Fibroblast of lung (primary cell): Measurements from ENCODE around the gene HSPB6. TPM values are rescaled to one million over a fixed set of nuclear protein-coding genes. Genes with fewer than 3 reads are reported as not detected.

Experiments
- DNase-seq, 2 donors: peaks; one replicate each; pipeline versions ENCODE4 v3.0.0 to v3.0.0-alpha.2; 2010; ENCODE audit warnings: low read depth in 2 of 2
- H2AFZ ChIP-seq: 2 replicates; pipeline ENCODE4 v1.5.1; 2012; ENCODE audit warnings: low read length, control low read depth, inconsistent platforms
- H3K27ac ChIP-seq: 2 replicates; pipeline ENCODE4 v1.5.1; 2011; ENCODE audit warnings: low read length, control low read depth; ENCODE audit not compliant: insufficient read depth
- H3K27me3 ChIP-seq: 2 replicates; pipeline ENCODE4 v1.5.1; 2011; ENCODE audit warnings: mild to moderate bottlenecking, low read length; ENCODE audit not compliant: control insufficient read depth, insufficient read depth
- H3K36me3 ChIP-seq: 2 replicates; pipeline ENCODE4 v1.5.1; 2011; ENCODE audit warnings: low read length; ENCODE audit not compliant: control insufficient read depth, insufficient read depth
- H3K4me1 ChIP-seq: 2 replicates; pipeline ENCODE4 v1.5.1; 2011; ENCODE audit warnings: low read length; ENCODE audit not compliant: control insufficient read depth, insufficient read depth; ENCODE audit errors: extremely low read depth
- H3K4me2 ChIP-seq: 2 replicates; pipeline ENCODE4 v1.5.1; 2011; ENCODE audit warnings: low read length, control low read depth; ENCODE audit not compliant: insufficient read depth; ENCODE audit errors: extremely low read depth
- H3K4me3 ChIP-seq, 4 experiments: fragments of 200-600 bp in 1 of 4; sonication (generic) in 1 of 4; replicated peaks in 1 of 4; 2 replicates each; pipeline ENCODE4 v1.5.1; 2011 to 2016; ENCODE audit warnings: low read length in 4 of 4, low read depth in 3 of 4, mild to moderate bottlenecking in 3 of 4, control low read depth in 2 of 4, inconsistent platforms in 1 of 4, mixed read lengths in 1 of 4; ENCODE audit not compliant: insufficient read depth in 1 of 4; ENCODE audit errors: control extremely low read depth in 1 of 4
- H3K79me2 ChIP-seq: 2 replicates; pipeline ENCODE4 v1.5.1; 2012; ENCODE audit warnings: mild to moderate bottlenecking, low read length, inconsistent platforms; ENCODE audit not compliant: control insufficient read depth, insufficient read depth
- H3K9ac ChIP-seq: 2 replicates; pipeline ENCODE4 v1.5.1; 2011; ENCODE audit warnings: mild to moderate bottlenecking, low read length, control low read depth; ENCODE audit not compliant: insufficient read depth
- H3K9me3 ChIP-seq: 2 replicates; pipeline ENCODE4 v1.5.1; 2012; ENCODE audit warnings: low read depth, low read length; ENCODE audit not compliant: control insufficient read depth, insufficient read depth
- H4K20me1 ChIP-seq: 2 replicates; pipeline ENCODE4 v1.5.1; 2011; ENCODE audit warnings: low read length; ENCODE audit not compliant: control insufficient read depth, insufficient read depth; ENCODE audit errors: extremely low read depth
- EZH2 ChIP-seq: IDR thresholded peaks from 2 replicates; pipeline ENCODE4 v1.5.1; 2012; ENCODE audit warnings: low read length, control low read depth, mild to moderate bottlenecking; ENCODE audit errors: missing control alignments
- polyA plus RNA-seq, 2 donors: library from polyadenylated mRNA; depleted of rRNA in 1 of 2; stranded (reverse) in 1 of 2; unstranded in 1 of 2; fragments of >200 nt; gene quantifications; 2 replicates each; pipeline ENCODE4 v1.2.1, GENCODE V29; 2011 to 2012; ENCODE audit warnings: missing spikeins in 1 of 2
- total RNA-seq: library from RNA; depleted of rRNA; stranded (reverse); fragments of >200 nt; gene quantifications from 2 replicates; pipeline ENCODE4 v1.2.1, GENCODE V29; 2014
- TF ChIP-seq, protein P1 (sequence below), 2 donors: IDR thresholded peaks in 1 of 2; conservative IDR thresholded peaks in 1 of 2; 1 replicate in 1 of 2; 2 replicates in 1 of 2; pipeline ENCODE4 v1.5.1; 2011 to 2012; ENCODE audit warnings: low read length in 2 of 2, control low read depth in 1 of 2, inconsistent platforms in 1 of 2, low read depth in 1 of 2, mild to moderate bottlenecking in 1 of 2

HSPB6 gene
- total and polyA plus RNA-seq, 2 donors (not counting 1 experiment from before 2014, with no cell fraction given): 53.1 to 54.3 TPM

DNA sequence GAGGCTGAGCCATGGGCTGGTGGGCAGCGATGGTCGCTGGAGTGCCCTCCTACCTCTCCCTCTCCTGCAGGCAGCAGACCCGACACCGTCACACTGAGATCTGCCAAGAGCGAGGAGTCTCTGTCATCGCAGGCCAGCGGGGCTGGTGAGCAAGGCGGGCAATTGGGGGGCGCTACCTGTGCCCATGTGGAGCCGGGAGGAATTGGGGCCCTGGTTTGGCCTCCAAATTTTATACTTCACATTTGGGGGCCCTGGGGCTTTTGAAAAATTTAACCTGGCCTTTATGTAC, 28.5 kb upstream of the HSPB6 start:
- H2AFZ ChIP-seq: no peak overlapping the region
- H3K4me2 ChIP-seq: no peak overlapping the region
- DNase-seq: no peak
- H3K4me3 ChIP-seq: no peak overlapping the region
- no peak overlapping the region for H3K9ac ChIP-seq
- no peaks in the 10 kb centered on the region for H4K20me1 ChIP-seq
- H3K27ac ChIP-seq: no peak overlapping the region
- H3K4me1 ChIP-seq: no peaks in the 10 kb centered on the region
- H3K36me3 ChIP-seq: peaks cover 10% of the 10 kb centered on the region
- TF ChIP-seq, protein P1, sequence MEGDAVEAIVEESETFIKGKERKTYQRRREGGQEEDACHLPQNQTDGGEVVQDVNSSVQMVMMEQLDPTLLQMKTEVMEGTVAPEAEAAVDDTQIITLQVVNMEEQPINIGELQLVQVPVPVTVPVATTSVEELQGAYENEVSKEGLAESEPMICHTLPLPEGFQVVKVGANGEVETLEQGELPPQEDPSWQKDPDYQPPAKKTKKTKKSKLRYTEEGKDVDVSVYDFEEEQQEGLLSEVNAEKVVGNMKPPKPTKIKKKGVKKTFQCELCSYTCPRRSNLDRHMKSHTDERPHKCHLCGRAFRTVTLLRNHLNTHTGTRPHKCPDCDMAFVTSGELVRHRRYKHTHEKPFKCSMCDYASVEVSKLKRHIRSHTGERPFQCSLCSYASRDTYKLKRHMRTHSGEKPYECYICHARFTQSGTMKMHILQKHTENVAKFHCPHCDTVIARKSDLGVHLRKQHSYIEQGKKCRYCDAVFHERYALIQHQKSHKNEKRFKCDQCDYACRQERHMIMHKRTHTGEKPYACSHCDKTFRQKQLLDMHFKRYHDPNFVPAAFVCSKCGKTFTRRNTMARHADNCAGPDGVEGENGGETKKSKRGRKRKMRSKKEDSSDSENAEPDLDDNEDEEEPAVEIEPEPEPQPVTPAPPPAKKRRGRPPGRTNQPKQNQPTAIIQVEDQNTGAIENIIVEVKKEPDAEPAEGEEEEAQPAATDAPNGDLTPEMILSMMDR (conservative IDR thresholded peaks at IDR 0.05 in 1 of 2, IDR thresholded peaks at IDR 0.05 in 1 of 2; ENCODE audit: low read depth in 1 of 2, low read length in 2 of 2): no peak
- TF ChIP-seq EZH2: no peak
- no peaks in the 10 kb centered on the region for H3K79me2 ChIP-seq
- H3K27me3 ChIP-seq: no peaks in the 10 kb centered on the region
- no peaks in the 10 kb centered on the region for H3K9me3 ChIP-seq

- no peaks in the 10 kb centered on the region for H3K27me3 ChIP-seq
- H3K9ac ChIP-seq: no peak overlapping the region
- no peaks in the 10 kb centered on the region for H3K79me2 ChIP-seq
- H3K27ac ChIP-seq: no peak overlapping the region
- TF ChIP-seq, protein P1 (conservative IDR thresholded peaks at IDR 0.05 in 1 of 2, IDR thresholded peaks at IDR 0.05 in 1 of 2; ENCODE audit: low read depth in 1 of 2, low read length in 2 of 2): no peak
- H3K4me1 ChIP-seq: no peaks in the 10 kb centered on the region
- H4K20me1 ChIP-seq: no peaks in the 10 kb centered on the region
- no peak for DNase-seq
- H3K9me3 ChIP-seq: no peaks in the 10 kb centered on the region
- no peak overlapping the region for H2AFZ ChIP-seq
- H3K36me3 ChIP-seq: peaks cover 10% of the 10 kb centered on the region
- H3K4me2 ChIP-seq: no peak overlapping the region
- H3K4me3 ChIP-seq: no peak overlapping the region
These were observed 27.9 kb upstream of the HSPB6 start for GRCh38 chr19:35784503-35785338.

- Histone ChIP-seq H4K20me1 (no peaks in the 10 kb centered on the region), H3K9ac (no peak overlapping the region), H3K27ac (no peak overlapping the region), H3K36me3 (peaks cover 10% of the 10 kb centered on the region), H2AFZ (no peak overlapping the region), H3K4me2 (no peak overlapping the region), H3K79me2 (no peaks in the 10 kb centered on the region), H3K27me3 (no peaks in the 10 kb centered on the region), H3K4me1 (no peaks in the 10 kb centered on the region), H3K9me3 (no peaks in the 10 kb centered on the region), H3K4me3 (no peak overlapping the region)
- DNase-seq: no peak
- TF ChIP-seq, protein P1 (conservative IDR thresholded peaks at IDR 0.05 in 1 of 2, IDR thresholded peaks at IDR 0.05 in 1 of 2; ENCODE audit: low read depth in 1 of 2, low read length in 2 of 2): no peak
- no peak for TF ChIP-seq EZH2
These were observed 26.9 kb upstream of the HSPB6 start for GRCh38 chr19:35783469-35784434.
